Measurements from ENCODE around the gene PCDH17.

DNA sequence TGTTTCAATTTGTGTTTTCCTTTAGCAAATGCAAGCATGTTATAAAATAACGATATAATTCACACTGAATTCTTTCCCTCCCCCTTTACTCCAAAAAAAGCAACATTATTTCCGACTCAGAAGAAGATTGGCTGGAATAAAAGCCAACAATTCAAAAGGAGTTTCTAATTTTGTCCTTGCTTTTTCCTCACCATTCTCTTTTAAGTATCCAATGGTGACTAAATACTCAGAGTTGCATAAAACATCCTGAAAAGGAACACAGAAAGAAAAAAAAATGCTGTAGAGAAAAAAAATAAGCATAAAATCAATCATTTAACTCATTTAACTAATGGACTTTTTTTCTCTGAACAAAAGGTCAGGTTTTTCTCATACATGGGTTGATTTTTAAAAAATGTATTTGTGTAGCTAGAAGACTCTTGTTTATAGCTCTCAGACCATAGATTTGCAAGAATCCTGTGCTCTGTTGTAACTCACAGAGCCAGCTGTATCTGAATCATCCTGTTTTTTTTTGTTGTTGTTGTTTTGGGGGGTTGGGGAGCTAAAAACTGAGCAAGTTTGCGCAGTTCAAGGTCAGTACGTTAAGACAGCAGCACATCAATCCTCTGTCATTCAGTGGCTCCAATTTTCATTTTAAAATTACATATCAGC is 108.1 kb downstream of the PCDH17 start:
- TF ChIP-seq CTCF (IDR thresholded peaks at IDR 0.05 in 8 of 11, conservative IDR thresholded peaks at IDR 0.05 in 3 of 11) (no peak), POLR2A (IDR thresholded peaks at IDR 0.05) (no peak)

Data from spleen (tissue), 7 donors.